HEK293T (cell line): ENCODE measurements around the gene PRDM16.

Experiments used
- CTCF ChIA-PET: fragments of 350-600 bp; formaldehyde crosslinking; extraction: SDS; loops from one replicate; lab custom pipeline; 2021; ENCODE audit warnings: antibody characterized with exemption, inconsistent platforms; lab: Yijun Ruan, JAX
- POLR2A ChIA-PET: fragments of 350-600 bp; formaldehyde crosslinking; extraction: SDS; loops from one replicate; lab custom pipeline; 2020; ENCODE audit warnings: antibody characterized with exemption, inconsistent platforms; lab: Yijun Ruan, JAX
- DNase-seq: peaks from one replicate; pipeline ENCODE4 v3.0.0; 2012; ENCODE audit warnings: mixed read lengths; ENCODE audit errors: extremely low spot score
- ARNT ChIP-seq: fragments of 450-650 bp; IDR thresholded peaks from 2 replicates; pipeline ENCODE4 v1.6.1; 2017; ENCODE audit warnings: mild to moderate bottlenecking
- BHLHE40 ChIP-seq: fragments of 450-650 bp; IDR thresholded peaks from 2 replicates; pipeline ENCODE4 v1.6.1; 2016; ENCODE audit warnings: mild to moderate bottlenecking, moderate library complexity, borderline replicate concordance
- CTBP1 ChIP-seq: fragments of 450-650 bp; IDR thresholded peaks from 2 replicates; pipeline ENCODE4 v1.6.1; 2016; ENCODE audit warnings: borderline replicate concordance
- ELF4 ChIP-seq: fragments of 450-650 bp; IDR thresholded peaks from 2 replicates; pipeline ENCODE4 v1.6.1; 2017; ENCODE audit warnings: antibody characterized with exemption
- FOXA1 ChIP-seq: fragments of 450-650 bp; IDR thresholded peaks from 2 replicates; pipeline ENCODE4 v1.6.1; 2016; ENCODE audit warnings: mild to moderate bottlenecking
- FOXK2 ChIP-seq: fragments of 450-650 bp; IDR thresholded peaks from 2 replicates; pipeline ENCODE4 v1.6.1; 2016; ENCODE audit warnings: mild to moderate bottlenecking
- FOXM1 ChIP-seq: fragments of 450-650 bp; IDR thresholded peaks from 2 replicates; pipeline ENCODE4 v1.6.1; 2017; ENCODE audit warnings: mild to moderate bottlenecking, borderline replicate concordance
- HDGF ChIP-seq: fragments of 450-650 bp; IDR thresholded peaks from 2 replicates; pipeline ENCODE4 v1.6.1; 2017; ENCODE audit warnings: antibody characterized with exemption, borderline replicate concordance
- L3MBTL2 ChIP-seq: fragments of 450-650 bp; conservative IDR thresholded peaks from 2 replicates; pipeline ENCODE4 v1.6.1; 2016; ENCODE audit warnings: mild to moderate bottlenecking
- LEF1 ChIP-seq: fragments of 450-650 bp; IDR thresholded peaks from 2 replicates; pipeline ENCODE4 v1.6.1; 2017; ENCODE audit warnings: mild to moderate bottlenecking, borderline replicate concordance
- NFRKB ChIP-seq: fragments of 450-650 bp; IDR thresholded peaks from 2 replicates; pipeline ENCODE4 v1.6.1; 2016; ENCODE audit warnings: mild to moderate bottlenecking, moderate library complexity
- SP1 ChIP-seq: fragments of 450-650 bp; IDR thresholded peaks from 2 replicates; pipeline ENCODE4 v1.6.1; 2017
- SUZ12 ChIP-seq: fragments of 450-650 bp; IDR thresholded peaks from 2 replicates; pipeline ENCODE4 v1.6.1; 2016; ENCODE audit warnings: mild to moderate bottlenecking
- TARDBP ChIP-seq: fragments of 450-650 bp; IDR thresholded peaks from 2 replicates; pipeline ENCODE4 v1.6.1; 2016
- ZNF384 ChIP-seq: fragments of 450-650 bp; IDR thresholded peaks from 2 replicates; pipeline ENCODE4 v1.6.1; 2016
- TF ChIP-seq, protein P1 (sequence below): fragments of 450-650 bp; IDR thresholded peaks from 2 replicates; pipeline ENCODE4 v1.6.1; 2016

The PRDM16 gene

DNA sequence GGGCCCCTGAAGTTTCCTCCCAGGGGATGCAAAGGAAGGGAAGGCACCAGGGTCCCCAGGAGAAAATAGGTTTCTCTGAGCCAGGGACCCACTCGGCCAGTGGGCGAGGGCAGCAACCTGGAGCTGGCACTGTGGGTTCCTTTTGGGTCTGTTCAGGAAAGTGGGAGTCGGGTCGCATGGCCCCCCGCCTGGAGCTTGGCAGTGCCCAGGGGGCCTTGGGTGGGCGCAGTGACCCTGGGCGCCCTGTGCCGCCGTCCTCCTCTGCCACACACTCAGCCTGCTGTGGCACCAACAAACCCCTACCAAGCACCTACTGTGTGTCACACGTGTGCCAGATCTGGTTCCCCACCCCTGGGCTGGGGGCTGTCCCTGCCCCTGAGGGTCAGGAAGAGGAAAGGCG lies 296.0 kb downstream of the PRDM16 start:
- no peak for DNase-seq
- POLR2A ChIA-PET, result no interaction called here
- TF ChIP-seq BHLHE40 (no peak), CTBP1 (no peak), FOXM1 (no peak), FOXA1 (no peak), FOXK2 (no peak), SUZ12 (no peak), TARDBP (no peak), ZNF384 (no peak), L3MBTL2 (no peak), LEF1 (no peak), HDGF (no peak), ARNT (no peak)
- TF ChIP-seq, protein P1, sequence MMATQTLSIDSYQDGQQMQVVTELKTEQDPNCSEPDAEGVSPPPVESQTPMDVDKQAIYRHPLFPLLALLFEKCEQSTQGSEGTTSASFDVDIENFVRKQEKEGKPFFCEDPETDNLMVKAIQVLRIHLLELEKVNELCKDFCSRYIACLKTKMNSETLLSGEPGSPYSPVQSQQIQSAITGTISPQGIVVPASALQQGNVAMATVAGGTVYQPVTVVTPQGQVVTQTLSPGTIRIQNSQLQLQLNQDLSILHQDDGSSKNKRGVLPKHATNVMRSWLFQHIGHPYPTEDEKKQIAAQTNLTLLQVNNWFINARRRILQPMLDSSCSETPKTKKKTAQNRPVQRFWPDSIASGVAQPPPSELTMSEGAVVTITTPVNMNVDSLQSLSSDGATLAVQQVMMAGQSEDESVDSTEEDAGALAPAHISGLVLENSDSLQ, result no peak
- CTCF ChIA-PET, result no interaction called here

DNA sequence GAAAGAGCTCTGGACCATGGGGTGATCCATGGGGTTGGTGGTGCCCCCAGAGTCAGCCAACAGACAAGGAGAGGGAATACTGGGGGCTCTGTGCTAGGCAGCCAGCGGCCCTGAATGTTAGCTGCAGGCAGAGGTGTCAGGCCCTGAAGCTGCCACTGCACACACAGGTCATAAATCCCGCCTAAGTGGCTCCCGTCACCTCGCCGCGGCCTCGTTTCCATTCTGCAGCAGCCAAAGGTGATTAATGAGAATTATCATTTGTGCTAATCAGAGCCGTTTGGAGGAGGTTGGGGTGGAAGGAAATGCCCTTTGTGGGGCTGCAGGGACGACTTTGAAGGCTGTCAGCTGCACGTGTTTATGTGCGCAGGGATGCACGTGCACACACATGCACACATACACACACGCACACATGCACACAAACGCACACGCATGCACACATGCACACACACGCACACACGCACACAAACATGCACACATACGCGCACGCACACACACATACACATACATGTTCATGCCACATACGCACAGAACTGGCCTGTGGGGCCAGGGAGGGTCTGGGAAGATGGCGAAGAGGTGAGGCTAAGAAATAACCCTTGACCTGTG lies 296.6 kb downstream of the PRDM16 start:
- no peak for DNase-seq
- TF ChIP-seq NFRKB, result no peak
- no peak for TF ChIP-seq HDGF
- TF ChIP-seq, protein P1, result peak; percentile 82
- no peak for TF ChIP-seq FOXA1
- no peak for TF ChIP-seq FOXK2
- TF ChIP-seq TARDBP, result no peak
- no peak for TF ChIP-seq SUZ12
- TF ChIP-seq LEF1, result no peak
- ChIA-PET CTCF (no interaction called here), POLR2A (no interaction called here)

DNA sequence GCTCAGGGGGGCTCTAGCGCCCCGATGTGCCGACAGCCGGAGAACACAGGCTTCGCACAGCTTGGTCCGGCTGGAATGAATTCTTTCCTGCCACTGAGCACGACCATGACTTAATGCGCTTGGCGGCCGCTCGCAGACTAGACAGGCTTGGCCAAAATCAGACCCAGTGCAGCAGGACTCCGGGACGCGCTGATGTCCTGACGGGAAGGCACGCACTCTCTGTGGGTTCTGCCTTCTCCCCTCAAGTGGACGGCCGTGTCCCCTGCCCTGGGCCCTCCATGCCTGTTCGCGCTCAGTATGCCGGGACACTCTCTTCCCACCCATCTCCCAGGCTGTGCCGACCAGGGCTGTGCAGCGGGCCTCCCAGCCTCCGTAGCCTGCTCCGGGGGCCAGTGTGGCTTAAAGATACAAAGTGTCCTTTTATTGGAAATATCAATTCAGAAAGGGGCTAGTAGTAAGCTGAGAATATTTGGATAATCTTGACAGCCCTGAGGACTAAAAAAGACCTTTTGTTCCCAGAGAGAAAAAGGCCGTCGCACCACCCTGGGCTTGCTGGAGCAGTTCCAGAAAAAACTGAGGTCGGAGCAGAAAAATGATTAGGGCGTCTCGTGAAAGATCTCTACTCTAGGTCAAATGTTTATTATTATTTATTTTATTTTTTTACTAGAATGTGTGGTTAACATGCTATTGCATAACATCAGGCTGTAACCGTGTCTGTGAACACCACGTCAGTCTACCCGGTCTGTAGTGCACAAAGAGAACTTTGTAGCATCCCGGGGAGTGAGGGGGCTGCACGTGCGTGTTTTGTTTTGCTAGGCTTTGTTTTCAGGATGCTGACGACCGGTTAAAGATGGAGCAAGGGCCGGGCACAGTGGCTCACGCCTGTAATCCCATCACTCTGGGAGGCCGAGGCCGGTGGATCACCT lies 297.4 kb downstream of the PRDM16 start:
- no peak for TF ChIP-seq SP1
- TF ChIP-seq CTBP1, result no peak
- POLR2A ChIA-PET, result no interaction called here
- DNase-seq, result no peak
- CTCF ChIA-PET, result no interaction called here

DNA sequence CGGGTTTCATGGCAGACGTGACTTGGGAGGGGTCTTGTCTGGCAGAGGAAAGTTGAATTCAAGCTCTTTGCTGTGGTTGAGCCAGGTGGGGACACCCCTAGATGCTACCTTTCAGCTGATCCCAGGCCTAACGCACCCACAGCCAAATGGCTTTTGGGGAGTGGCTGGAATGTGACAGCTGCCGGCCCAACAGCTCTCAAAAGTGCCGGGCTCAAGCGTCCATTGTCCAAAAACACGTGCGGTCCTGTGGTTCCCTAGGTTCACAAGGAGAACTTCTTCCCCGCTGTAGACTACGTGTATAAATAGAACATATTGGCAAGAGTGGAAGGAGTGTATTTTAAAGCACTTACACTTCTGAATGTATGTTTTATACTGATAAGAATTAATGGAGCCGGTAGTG lies 298.4 kb downstream of the PRDM16 start:
- CTCF ChIA-PET, result no interaction called here
- TF ChIP-seq, protein P1, result no peak
- TF ChIP-seq NFRKB, result no peak
- no peak for TF ChIP-seq ARNT
- no peak for TF ChIP-seq LEF1
- TF ChIP-seq SP1, result no peak
- TF ChIP-seq ZNF384, result no peak
- no peak for TF ChIP-seq FOXA1
- no peak for TF ChIP-seq HDGF
- no peak for TF ChIP-seq SUZ12
- no peak for TF ChIP-seq FOXM1
- TF ChIP-seq TARDBP, result no peak
- no peak for TF ChIP-seq CTBP1
- no peak for TF ChIP-seq FOXK2
- TF ChIP-seq L3MBTL2, result no peak

DNA sequence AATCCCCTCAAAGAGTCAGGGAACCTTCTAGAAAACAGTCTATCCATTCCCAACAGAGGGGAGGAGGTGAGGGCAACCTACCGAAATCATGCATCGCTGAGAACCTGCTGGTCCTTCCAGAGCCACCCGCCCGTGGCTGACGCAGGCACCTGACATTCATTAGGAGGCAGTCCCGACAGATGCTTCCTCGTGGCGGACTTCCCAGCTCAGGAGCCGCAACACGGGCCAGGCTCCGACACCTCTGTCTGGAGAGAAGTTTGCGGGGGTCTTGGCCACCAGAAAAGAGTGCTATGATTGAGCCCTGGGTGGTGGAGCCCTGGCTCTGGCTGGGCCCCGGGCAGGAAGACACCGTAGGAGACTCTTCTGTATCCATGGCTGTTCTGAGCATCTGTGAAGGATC lies 299.1 kb downstream of the PRDM16 start:
- ChIA-PET POLR2A (no interaction called here), CTCF (interaction anchor here (0.5 kb wide), 1 partner anchor 13 kb away, joined by 3 read pairs; no protein-coding TSS in a partner anchor)
- no peak for DNase-seq
- no peak for TF ChIP-seq FOXA1

More for the DNA sequence above, 298.4 kb downstream of the PRDM16 start:
- POLR2A ChIA-PET, result no interaction called here
- no peak for DNase-seq

DNA sequence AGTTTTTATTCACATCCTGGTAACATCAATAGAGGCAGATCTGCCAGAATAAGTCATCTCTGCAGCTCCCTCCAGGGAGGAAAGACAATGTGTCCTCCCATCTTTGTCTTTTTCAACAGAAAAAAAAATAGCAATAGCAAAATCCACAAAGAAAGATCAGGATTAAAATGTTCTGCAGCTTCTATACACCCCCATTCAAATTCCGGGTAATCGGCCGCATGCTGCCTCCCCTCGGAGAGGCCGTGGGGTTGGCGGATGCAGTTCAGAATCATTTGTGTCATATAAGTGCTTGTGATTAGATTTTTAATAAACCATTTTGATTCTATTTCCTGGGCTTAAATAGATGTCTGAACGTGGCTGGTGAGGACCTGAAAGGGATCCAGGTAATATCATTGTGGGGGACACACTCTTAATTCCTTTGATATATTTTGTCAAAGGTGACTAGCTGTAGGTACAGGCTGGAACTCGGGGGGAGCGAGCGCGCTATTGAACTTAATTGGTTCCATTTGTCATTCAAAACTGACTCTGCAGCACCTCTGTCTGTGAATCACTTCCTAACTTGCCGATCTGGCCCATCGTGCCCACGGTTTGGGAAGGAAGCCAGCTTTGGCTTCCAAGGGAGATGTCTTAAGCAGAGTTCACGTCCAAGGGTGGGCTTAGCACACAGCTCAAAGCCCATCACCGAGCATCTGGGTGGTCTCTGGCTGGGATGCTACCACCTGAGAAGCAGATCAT lies 299.9 kb downstream of the PRDM16 start:
- DNase-seq, result no peak
- CTCF ChIA-PET, result interaction anchor here (1.4 to 1.5 kb wide), 2 partner anchors 10 to 19 kb away, joined by 3 to 8 read pairs; no protein-coding TSS in a partner anchor
- POLR2A ChIA-PET, result no interaction called here
- TF ChIP-seq ARNT (no peak), HDGF (no peak), BHLHE40 (no peak), SUZ12 (no peak), ZNF384 (no peak), ELF4 (no peak), NFRKB (no peak), FOXK2 (no peak), LEF1 (no peak), TARDBP (no peak), CTBP1 (no peak), L3MBTL2 (no peak), SP1 (no peak), FOXA1 (no peak)
- TF ChIP-seq, protein P1, result no peak
